ENCODE data around the gene CCDC195.

DNA sequence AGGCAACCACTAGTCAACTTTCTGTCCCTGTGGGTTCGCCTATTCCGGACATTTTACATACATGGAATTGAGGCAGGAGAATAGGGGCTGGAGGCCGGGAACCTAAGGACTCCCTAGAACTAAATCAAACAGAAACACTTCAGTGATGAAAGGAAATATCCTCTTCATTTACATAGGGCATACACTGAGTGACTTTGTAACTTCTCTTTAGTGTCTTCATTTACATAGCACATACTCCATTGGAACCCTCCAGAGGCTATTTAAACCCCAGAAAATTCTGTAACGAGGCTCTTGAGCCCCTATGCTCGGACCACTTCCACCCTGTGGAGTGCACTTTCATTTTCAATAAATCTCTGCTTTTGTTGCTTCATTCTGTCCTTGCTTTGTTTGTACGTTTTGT is 56.5 kb downstream of the CCDC195 start:
- TF ChIP-seq, protein P1, sequence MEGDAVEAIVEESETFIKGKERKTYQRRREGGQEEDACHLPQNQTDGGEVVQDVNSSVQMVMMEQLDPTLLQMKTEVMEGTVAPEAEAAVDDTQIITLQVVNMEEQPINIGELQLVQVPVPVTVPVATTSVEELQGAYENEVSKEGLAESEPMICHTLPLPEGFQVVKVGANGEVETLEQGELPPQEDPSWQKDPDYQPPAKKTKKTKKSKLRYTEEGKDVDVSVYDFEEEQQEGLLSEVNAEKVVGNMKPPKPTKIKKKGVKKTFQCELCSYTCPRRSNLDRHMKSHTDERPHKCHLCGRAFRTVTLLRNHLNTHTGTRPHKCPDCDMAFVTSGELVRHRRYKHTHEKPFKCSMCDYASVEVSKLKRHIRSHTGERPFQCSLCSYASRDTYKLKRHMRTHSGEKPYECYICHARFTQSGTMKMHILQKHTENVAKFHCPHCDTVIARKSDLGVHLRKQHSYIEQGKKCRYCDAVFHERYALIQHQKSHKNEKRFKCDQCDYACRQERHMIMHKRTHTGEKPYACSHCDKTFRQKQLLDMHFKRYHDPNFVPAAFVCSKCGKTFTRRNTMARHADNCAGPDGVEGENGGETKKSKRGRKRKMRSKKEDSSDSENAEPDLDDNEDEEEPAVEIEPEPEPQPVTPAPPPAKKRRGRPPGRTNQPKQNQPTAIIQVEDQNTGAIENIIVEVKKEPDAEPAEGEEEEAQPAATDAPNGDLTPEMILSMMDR (IDR thresholded peaks at IDR 0.05; ENCODE audit: insufficient read depth, low read length, poor library complexity, severe bottlenecking) = no peak
- TF ChIP-seq EZH2phosphoT487 (conservative IDR thresholded peaks at IDR 0.05; ENCODE audit: low read length) = no peak
